COR-L47 (cell line): ENCODE data around the gene PCID2.

Experiments
- DNase-seq: peaks from one replicate; lab custom pipeline; 2025; lab: John Stamatoyannopoulos, UW

PCID2 gene

DNA sequence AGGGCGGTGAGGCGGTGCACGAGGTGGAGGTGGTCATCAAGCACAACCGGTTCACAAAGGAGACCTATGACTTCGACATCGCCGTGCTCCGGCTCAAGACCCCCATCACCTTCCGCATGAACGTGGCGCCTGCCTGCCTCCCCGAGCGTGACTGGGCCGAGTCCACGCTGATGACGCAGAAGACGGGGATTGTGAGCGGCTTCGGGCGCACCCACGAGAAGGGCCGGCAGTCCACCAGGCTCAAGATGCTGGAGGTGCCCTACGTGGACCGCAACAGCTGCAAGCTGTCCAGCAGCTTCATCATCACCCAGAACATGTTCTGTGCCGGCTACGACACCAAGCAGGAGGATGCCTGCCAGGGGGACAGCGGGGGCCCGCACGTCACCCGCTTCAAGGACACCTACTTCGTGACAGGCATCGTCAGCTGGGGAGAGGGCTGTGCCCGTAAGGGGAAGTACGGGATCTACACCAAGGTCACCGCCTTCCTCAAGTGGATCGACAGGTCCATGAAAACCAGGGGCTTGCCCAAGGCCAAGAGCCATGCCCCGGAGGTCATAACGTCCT is 59.4 kb downstream of the PCID2 start:
- no peak for DNase-seq

DNA sequence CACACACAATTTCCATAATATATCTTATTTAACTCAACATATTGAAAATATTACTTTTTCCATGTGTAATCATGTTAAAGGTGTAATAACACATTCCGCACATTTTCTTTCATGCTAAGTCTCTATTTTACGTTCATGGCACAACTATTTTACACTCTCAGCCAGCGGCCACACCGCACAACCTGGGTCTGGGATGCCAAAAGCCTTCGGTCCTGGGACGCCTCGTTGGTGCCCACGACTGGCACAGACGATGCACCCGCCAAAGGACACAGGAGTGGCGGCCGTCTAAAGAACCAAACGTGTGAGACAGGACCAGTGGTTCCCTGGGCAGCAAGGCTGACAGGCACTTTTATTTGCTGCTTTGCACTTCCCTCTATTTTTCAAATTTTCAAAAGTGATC is 60.1 kb downstream of the PCID2 start:
- DNase-seq = no peak

DNA sequence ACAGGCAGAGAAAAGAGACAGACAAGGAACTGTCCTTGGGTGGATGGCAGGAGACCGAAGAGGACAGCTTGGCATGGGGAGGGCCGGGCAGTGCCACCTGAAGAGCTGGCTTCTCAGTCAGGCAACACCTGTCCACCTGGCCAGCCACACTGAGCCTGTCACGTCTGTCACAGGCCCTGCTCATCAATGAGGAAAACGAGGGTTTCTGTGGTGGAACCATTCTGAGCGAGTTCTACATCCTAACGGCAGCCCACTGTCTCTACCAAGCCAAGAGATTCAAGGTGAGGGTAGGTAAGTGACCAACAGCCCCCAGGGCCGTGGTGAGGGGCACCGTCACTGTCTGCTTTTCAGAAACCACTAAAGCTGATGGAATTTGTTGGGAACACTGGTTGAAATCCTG is 61.3 kb downstream of the PCID2 start:
- DNase-seq = no peak

DNA sequence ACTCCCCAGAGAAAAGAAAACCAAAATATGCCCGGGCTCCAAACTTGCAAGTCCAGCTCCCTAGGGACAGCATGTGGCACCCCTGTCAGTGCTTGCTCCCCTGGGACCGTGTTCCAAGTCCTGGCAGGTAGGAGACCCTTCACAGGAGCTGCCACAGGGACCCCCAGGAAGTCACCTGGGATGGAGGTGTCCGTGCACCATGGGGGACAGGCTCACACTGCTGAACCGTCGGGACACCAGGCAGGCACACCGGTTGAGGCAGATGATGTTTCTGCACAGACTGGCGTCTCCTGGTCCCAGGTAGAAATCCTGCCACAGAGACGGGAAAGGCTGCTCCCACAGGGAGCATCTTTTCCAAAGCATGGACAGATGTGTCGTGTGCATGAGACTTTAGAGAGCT is 61.7 kb downstream of the PCID2 start:
- DNase-seq = no peak

DNA sequence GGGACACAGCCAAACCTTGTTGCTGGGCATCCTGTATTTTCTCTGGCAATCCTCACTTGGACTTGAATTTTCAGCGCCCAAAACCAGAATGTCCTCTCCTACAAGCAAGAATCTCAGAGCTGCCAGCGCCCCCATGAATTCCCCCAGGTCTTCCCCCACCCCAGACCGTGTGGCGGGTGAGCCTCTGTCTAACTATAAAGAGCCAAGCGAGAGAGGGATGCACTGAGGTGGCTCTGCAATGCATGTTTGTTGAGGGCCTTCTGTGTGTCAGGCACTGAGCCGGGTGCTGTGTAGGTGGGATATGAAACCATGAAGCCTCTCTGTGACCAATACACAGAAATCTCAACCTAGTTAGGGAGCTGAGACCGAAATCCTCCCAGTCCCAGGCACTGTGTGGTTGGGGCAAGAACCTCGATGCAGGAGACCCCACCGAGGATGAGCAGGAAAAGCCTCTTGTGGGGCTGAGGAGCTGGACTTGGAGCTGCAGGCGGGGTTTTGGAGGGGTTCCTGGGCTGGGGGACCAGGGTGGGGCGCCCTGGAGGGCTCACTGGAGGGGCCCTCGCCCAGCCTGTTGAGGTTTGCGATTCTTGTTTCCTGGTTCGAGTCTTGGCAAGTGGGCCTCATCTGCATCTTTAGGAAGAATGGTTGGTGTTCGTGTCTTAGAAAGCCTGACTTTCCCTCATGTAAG is 62.4 kb downstream of the PCID2 start:
- DNase-seq = no peak

DNA sequence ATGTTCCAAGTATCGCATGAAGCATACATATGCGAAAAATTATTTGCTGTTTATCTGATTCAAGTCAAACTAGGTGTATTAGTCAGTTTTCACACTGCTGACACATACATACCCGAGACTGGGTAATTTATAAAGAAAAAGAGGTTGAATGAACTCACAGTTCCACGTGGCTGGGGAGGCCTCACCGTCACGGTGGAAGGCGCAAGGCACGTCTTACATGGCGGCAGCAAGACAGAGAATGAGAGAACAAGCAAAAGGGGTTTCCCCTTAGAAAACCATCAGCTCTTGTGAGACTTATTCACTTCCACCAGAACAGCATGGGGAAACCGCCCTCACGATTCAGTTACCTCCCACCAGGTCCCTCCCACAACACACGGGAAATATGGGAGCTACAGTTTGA is 63.0 kb downstream of the PCID2 start:
- no peak for DNase-seq

DNA sequence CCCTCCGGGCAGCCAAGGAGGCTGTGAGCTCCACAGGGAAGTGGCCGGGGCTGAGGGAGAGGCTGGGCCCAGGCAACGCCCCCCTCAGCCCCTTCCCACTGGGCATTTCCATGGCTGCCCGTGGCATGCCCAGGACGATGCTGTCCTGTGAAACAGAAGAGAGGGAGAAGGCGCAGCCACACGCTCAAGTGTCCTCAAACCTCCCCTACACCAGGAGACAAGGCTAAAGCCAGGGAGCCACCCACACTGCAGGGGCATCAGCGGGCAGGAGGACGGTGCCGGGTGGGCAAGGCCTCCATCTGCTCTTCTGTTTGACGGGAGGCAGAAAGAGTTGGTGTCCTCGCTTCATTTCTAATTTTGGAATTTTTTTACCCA is 64.2 kb downstream of the PCID2 start:
- DNase-seq = no peak

DNA sequence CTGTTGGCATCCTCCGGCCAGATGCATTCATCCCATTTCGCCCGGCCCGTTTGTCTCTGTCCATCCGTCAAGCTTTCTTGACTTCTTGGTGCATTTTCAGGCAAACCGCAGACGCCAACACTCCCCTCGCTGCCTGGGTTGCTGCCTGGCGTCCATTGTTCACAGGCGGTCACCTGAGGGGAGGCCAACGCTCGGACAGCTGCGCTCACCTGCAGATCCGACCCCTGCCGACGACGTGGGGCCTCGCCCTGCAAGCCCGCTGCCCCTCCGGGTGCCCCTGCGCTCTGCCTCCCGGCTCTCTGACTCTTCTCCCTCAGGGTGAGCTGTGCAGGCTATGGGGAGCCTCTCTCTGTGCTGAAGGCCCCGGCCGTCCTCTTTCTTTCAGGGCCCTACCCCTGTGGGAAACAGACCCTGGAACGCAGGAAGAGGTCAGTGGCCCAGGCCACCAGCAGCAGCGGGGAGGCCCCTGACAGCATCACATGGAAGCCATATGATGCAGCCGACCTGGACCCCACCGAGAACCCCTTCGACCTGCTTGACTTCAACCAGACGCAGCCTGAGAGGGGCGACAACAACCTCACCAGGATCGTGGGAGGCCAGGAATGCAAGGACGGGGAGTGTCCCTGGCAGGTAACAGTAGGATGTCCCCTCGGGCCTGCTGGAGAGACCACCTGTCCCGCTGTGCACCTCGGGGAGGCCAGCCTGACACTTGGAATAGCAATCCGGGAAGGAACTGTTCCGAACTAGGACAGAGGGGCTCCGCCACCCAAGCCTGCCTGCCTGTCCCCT is 64.8 kb downstream of the PCID2 start:
- no peak for DNase-seq

DNA sequence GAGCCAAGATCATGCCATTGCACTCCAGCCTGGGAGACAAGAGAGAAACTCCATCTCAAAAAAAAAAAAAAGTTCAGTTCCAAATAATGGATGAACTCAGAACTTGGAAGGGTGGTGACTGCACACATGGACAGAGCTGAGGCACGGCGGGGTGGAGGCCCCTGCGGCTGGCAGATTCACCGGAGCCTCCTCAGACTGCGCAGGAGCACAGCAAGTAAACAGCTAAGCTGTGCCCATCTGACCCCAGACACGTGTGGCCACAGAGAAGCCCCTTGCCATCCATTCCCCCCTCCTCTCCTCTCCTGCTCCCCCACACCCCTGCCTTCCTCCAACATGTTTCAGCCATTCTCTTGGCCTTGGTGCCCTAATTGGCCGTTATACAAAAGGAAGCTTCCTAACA is 65.6 kb downstream of the PCID2 start:
- DNase-seq = no peak

DNA sequence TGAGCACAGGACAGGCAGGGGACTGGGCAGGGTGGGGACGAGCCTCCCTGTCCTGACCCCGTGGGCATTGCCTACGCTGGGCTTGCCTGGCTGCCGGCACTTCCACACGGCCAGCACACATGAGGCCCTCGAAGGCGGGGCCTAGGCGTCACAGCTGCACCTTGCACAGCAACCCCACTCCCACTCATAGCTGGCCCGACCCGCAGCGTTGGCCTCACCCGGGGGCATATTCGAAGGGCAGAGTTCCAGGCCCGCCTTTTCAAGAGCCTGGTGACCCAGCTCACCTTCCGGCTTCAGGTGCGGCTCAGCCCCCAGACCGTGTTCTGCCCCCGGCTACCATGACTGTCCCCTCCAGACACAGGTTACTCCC is 66.9 kb downstream of the PCID2 start:
- DNase-seq = no peak

DNA sequence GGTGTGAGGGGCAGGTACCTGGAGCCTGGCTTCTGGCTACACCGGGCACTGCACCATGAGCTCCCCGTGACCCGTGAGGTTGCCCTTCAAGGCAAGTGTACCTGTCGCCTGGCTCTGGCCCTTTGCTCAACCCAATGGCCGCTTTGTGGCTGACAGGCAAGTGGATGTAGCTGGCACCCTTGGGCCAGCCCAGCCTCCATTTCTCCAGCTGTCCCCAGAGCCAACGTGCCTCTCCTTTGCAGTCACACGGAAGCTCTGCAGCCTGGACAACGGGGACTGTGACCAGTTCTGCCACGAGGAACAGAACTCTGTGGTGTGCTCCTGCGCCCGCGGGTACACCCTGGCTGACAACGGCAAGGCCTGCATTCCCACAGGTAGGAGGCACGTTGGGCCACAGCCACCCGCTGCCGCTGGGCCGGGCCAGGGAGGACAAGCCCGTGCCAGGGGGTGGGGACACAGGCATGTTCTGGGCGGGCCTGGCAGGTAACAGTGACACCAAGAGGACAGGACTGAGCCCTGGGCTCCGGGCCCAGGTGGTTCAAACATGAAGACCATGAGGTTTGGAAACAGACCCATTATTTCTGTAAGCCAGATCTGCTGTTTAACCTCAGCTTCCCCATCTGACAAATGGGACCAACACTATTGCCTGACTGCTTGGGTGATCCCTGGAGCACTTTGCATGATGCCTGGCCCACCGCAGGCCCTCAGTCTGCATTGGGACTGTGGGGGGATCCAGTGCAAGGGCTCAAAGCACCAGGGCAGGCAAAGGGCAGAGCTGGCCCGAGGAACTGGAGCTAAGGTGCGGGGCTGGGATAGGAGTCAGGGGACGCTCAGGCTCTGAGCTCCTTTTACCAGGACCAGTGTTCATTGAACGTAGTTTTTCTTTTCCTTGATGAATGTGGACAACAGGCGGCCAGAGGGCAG is 67.5 kb downstream of the PCID2 start:
- no peak for DNase-seq

DNA sequence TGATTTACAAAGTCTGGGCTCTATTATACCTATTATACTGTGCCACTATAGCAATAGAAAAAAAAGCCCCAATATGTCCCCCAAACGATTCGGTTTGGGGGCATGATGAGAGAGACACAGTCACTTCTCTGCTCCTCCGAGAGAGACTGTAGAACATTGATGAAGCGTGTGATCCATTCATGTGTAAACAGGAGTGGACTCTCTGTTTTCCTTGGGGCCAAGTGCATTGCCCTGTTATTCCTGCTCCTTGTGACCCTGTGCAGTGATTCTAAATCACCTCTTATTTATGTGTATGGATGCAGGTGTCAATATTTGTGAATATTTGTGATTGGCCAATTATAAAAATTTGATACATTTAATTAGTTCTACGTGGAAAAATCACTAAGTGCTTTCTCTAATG is 68.9 kb downstream of the PCID2 start:
- no peak for DNase-seq

DNA sequence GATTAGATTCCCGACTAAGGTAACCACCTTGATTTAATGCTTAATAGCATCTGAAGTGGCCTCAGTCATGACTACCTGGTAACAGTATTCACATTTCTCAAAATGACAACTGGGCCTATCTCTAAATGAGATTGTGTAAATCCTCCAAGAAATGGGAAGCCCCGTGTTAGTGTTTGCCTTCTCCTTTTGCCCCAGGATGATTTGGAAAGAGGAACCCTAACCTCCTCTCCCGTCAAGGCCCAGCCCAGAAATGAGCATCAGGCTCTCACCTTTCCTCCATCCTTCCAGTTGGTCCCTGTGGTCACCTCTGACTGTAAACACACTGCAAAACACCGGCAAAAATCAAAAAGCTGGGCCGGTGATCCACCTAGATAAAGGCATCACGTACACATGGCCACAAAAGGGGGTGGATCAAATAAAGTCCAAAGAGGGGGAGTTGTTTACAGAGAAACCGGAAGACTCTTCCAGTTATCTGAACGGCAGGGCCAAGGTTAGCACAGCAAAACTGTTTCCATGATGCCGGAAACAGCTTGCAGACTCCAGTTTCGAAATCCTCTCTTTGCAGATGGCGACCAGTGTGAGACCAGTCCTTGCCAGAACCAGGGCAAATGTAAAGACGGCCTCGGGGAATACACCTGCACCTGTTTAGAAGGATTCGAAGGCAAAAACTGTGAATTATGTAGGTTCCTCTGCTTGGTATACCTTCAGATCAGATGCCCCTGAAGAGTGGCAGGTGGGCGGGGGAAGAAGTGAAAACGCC is 69.5 kb downstream of the PCID2 start:
- DNase-seq = no peak

DNA sequence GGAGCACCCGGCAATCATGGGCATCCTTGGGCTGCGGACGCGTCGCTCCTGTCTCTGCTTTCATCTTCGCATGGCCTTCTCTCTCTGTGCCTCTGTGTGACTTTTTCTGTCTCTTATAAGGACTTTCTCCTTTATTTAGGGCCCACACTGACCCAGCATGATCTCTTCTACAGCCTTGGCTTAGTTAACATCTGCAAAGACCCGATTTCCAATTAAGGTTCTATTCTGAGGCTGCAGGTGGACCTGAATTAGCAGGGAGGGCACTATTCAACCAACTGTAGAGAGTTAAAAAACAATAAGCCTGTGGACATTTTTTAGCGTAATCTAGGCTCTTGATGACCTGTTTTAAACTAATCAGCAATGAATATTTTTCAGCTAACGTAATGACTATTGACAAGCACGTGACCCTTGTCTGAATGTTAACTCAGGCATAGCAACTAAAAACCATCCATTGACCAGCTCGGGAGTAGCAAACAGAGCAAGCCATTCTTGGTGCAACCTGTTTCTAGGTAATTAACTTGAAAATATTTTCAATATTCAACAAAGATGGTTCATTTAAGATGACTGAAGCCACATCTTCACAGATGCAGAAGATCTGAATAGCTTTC is 70.7 kb downstream of the PCID2 start:
- DNase-seq = no peak

DNA sequence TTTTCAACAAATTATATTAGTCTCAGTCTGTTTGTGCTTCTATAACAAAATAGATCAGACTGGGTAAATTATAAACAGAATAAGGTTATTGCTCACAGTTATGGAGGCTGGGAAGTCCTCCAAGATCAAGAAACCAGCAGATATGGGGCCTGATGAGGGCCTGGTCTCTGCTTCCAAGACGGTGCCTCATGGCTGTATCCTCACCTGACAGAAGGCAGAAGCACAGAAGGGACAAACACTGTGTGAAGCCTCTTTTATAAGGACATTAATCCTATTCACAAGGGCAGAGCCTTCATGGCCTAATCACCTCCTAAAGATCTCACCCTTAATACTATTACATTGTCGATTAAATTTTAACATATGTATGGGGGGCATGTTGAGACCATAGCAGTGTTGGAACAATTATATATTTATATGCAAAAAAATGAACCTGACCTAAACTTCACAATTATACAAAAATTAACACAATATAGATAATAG is 73.1 kb downstream of the PCID2 start:
- DNase-seq = no peak

DNA sequence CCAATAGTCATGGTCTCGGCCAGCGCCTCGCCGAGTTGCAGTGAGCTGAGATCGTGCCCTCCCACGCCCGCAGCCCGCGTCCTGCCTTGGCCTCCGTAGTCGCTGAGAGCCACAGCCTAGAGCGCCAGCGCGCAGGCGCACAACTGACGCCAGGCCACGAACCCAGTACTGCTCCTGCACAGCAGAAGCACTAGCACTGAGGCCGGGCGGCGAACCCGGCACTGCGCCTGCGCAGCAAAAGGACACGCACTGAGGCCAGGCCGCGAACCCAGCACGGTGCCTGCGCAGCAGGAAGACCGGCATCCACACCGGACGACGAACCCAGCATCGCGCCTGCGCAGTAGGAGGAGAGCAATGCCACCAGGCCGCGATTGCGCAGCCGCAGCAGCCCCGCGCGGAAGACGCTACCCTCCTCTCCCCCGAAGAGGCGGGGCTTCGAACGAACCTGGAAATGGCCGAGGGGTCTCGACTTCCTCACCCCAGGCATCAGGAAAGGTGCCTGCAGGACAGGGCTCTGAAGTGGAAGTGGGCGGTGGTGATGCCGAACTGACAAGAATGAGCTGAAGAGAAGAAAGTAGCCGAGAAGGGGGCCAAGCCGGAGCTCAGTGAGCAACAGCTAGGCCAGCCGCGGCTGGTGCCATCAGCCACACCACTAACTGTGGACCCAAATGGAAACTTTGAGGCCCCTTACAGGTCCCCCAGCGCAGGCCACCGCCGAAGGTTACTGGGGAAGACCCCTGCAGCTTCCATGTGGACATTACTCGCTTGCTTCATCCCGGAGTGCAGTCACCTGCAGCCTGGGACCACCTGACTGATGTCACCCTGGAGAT is 78.3 kb downstream of the PCID2 start:
- DNase-seq = no peak

DNA sequence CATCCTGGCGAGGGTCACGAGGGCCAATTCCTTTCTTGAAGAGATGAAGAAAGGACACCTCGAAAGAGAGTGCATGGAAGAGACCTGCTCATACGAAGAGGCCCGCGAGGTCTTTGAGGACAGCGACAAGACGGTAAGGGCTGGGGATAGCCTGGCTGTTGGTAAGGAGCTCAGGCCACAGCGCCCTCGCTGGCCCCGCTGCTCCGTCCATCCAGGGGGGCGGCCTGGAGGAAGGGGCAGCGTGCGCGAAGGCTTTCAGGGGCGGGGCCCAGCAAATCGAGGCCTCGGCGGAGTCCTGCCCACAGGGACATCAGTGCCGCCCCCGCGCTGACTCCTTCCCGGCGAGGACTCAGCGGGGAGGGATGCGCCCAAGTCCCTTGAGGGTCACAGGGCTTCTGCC is 79.0 kb downstream of the PCID2 start:
- DNase-seq = no peak
